Measurements from ENCODE around the gene GOLGA6L6. TPM values are rescaled to one million over a fixed set of nuclear protein-coding genes. Genes with fewer than 3 reads are reported as not detected.
"Not testable (repeated sequence)": the region's sequence is repeated elsewhere in the genome, so short reads cannot be mapped to it uniquely, and the experiment has no call there.

Gene GOLGA6L6
- total RNA-seq (2021; ENCODE audit: unreplicated experiment) = not detected
- polyA plus RNA-seq (2012) = 0.01 TPM in 1 of 2 replicates, not detected in the other
- not detected for Bru-seq, nascent RNA
- not detected for BruChase-seq, experiment 1, labeled RNA remaining after a 6-hour chase
- BruChase-seq, experiment 2, labeled RNA remaining after a 2-hour chase = not detected
- long read RNA-seq = 0 reads

- ATAC-seq; H3K9me2 ChIP-seq (ENCODE audit: insufficient read depth); H3K4me3 ChIP-seq (replicated peaks in 1 of 2; ENCODE audit: low read depth in 1 of 2, low read length in 2 of 2); H3K36me3 ChIP-seq (ENCODE audit: control insufficient read depth in 1 of 2, insufficient read depth in 2 of 2, low read length in 2 of 2); H3K79me2 ChIP-seq (ENCODE audit: insufficient read depth, low read length); H3K9me3 ChIP-seq (ENCODE audit: control insufficient read depth in 1 of 2, insufficient read depth in 1 of 2, low read depth in 1 of 2, low read length in 2 of 2); H3K4me1 ChIP-seq (ENCODE audit: control insufficient read depth in 1 of 2, insufficient read depth in 2 of 2, low read length in 2 of 2); BruUV-seq (replicated peaks); DNase-seq (ENCODE audit: low read depth, low spot score); H2AFZ ChIP-seq (ENCODE audit: low read depth, low read length, poor library complexity, severe bottlenecking); intact Hi-C loops (cut with micrococcal nuclease); H3K9ac ChIP-seq (ENCODE audit: low read length); H3K27ac ChIP-seq (ENCODE audit: low read depth, low read length); RAD21 ChIA-PET (ENCODE audit: low non-redundant PET in 1 of 2, low total read pairs in 2 of 2, uncharacterized antibody in 2 of 2, unreplicated experiment in 2 of 2); H4K20me1 ChIP-seq (ENCODE audit: insufficient read depth); POLR2A ChIA-PET; H3K27me3 ChIP-seq (ENCODE audit: insufficient read depth, low read length); H3K4me2 ChIP-seq (ENCODE audit: low read length); CTCF ChIA-PET: not testable (repeated sequence)
These were observed at the start of gene GOLGA6L6 for GRCh38 chr15:20541700-20542099. TSS of gene GOLGA6L6 (minus strand) at chr15:20541800. CDS start at chr15:20541709, 91 bp downstream.

- H2AFZ ChIP-seq (ENCODE audit: low read depth, low read length, poor library complexity, severe bottlenecking); H3K9ac ChIP-seq (ENCODE audit: low read length); H3K4me2 ChIP-seq (ENCODE audit: low read length); H4K20me1 ChIP-seq (ENCODE audit: insufficient read depth); POLR2A ChIA-PET; DNase-seq (ENCODE audit: low read depth, low spot score); H3K9me2 ChIP-seq (ENCODE audit: insufficient read depth); ATAC-seq; H3K4me1 ChIP-seq (ENCODE audit: control insufficient read depth in 1 of 2, insufficient read depth in 2 of 2, low read length in 2 of 2); intact Hi-C loops (cut with micrococcal nuclease); H3K9me3 ChIP-seq (ENCODE audit: control insufficient read depth in 1 of 2, insufficient read depth in 1 of 2, low read depth in 1 of 2, low read length in 2 of 2); RAD21 ChIA-PET (ENCODE audit: low non-redundant PET in 1 of 2, low total read pairs in 2 of 2, uncharacterized antibody in 2 of 2, unreplicated experiment in 2 of 2); H3K27ac ChIP-seq (ENCODE audit: low read depth, low read length); H3K79me2 ChIP-seq (ENCODE audit: insufficient read depth, low read length); H3K27me3 ChIP-seq (ENCODE audit: insufficient read depth, low read length); CTCF ChIA-PET; BruUV-seq (replicated peaks); H3K4me3 ChIP-seq (replicated peaks in 1 of 2; ENCODE audit: low read depth in 1 of 2, low read length in 2 of 2); H3K36me3 ChIP-seq (ENCODE audit: control insufficient read depth in 1 of 2, insufficient read depth in 2 of 2, low read length in 2 of 2): not testable (repeated sequence)
These were observed 48.5 kb upstream of the GOLGA6L6 start for GRCh38 chr15:20590069-20590468.

GRCh38 chr15:20586821-20587220 lies 45.2 kb upstream of the GOLGA6L6 start:
- H3K4me3 ChIP-seq (replicated peaks in 1 of 2; ENCODE audit: low read depth in 1 of 2, low read length in 2 of 2); DNase-seq (ENCODE audit: low read depth, low spot score); CTCF ChIA-PET; H3K79me2 ChIP-seq (ENCODE audit: insufficient read depth, low read length); H3K36me3 ChIP-seq (ENCODE audit: control insufficient read depth in 1 of 2, insufficient read depth in 2 of 2, low read length in 2 of 2); H3K9me3 ChIP-seq (ENCODE audit: control insufficient read depth in 1 of 2, insufficient read depth in 1 of 2, low read depth in 1 of 2, low read length in 2 of 2); H3K4me2 ChIP-seq (ENCODE audit: low read length); H3K4me1 ChIP-seq (ENCODE audit: control insufficient read depth in 1 of 2, insufficient read depth in 2 of 2, low read length in 2 of 2); H2AFZ ChIP-seq (ENCODE audit: low read depth, low read length, poor library complexity, severe bottlenecking); H3K27me3 ChIP-seq (ENCODE audit: insufficient read depth, low read length); POLR2A ChIA-PET; H3K27ac ChIP-seq (ENCODE audit: low read depth, low read length); H3K9ac ChIP-seq (ENCODE audit: low read length); H3K9me2 ChIP-seq (ENCODE audit: insufficient read depth); ATAC-seq; intact Hi-C loops (cut with micrococcal nuclease); H4K20me1 ChIP-seq (ENCODE audit: insufficient read depth); BruUV-seq (replicated peaks); RAD21 ChIA-PET (ENCODE audit: low non-redundant PET in 1 of 2, low total read pairs in 2 of 2, uncharacterized antibody in 2 of 2, unreplicated experiment in 2 of 2): not testable (repeated sequence)

- BruUV-seq (replicated peaks); H3K4me2 ChIP-seq (ENCODE audit: low read length); H3K27me3 ChIP-seq (ENCODE audit: insufficient read depth, low read length); intact Hi-C loops (cut with micrococcal nuclease); H3K79me2 ChIP-seq (ENCODE audit: insufficient read depth, low read length); ATAC-seq; H3K9me3 ChIP-seq (ENCODE audit: control insufficient read depth in 1 of 2, insufficient read depth in 1 of 2, low read depth in 1 of 2, low read length in 2 of 2); H3K9me2 ChIP-seq (ENCODE audit: insufficient read depth); CTCF ChIA-PET; H3K9ac ChIP-seq (ENCODE audit: low read length); H4K20me1 ChIP-seq (ENCODE audit: insufficient read depth); H3K27ac ChIP-seq (ENCODE audit: low read depth, low read length); RAD21 ChIA-PET (ENCODE audit: low non-redundant PET in 1 of 2, low total read pairs in 2 of 2, uncharacterized antibody in 2 of 2, unreplicated experiment in 2 of 2); H3K4me1 ChIP-seq (ENCODE audit: control insufficient read depth in 1 of 2, insufficient read depth in 2 of 2, low read length in 2 of 2); H3K36me3 ChIP-seq (ENCODE audit: control insufficient read depth in 1 of 2, insufficient read depth in 2 of 2, low read length in 2 of 2); POLR2A ChIA-PET; H2AFZ ChIP-seq (ENCODE audit: low read depth, low read length, poor library complexity, severe bottlenecking); H3K4me3 ChIP-seq (replicated peaks in 1 of 2; ENCODE audit: low read depth in 1 of 2, low read length in 2 of 2); DNase-seq (ENCODE audit: low read depth, low spot score): not testable (repeated sequence)
These were observed 41.1 kb upstream of the GOLGA6L6 start for GRCh38 chr15:20582726-20583115.

All from HCT116 (cell line).